HEK293T (cell line): ENCODE data around the gene GAR1.

Experiments
- ARNT ChIP-seq: fragments of 450-650 bp; IDR thresholded peaks from 2 replicates; pipeline ENCODE4 v1.6.1; 2017; ENCODE audit warnings: mild to moderate bottlenecking
- BHLHE40 ChIP-seq: fragments of 450-650 bp; IDR thresholded peaks from 2 replicates; pipeline ENCODE4 v1.6.1; 2016; ENCODE audit warnings: mild to moderate bottlenecking, moderate library complexity, borderline replicate concordance
- ELF4 ChIP-seq: fragments of 450-650 bp; IDR thresholded peaks from 2 replicates; pipeline ENCODE4 v1.6.1; 2017; ENCODE audit warnings: antibody characterized with exemption
- FOXA1 ChIP-seq: fragments of 450-650 bp; IDR thresholded peaks from 2 replicates; pipeline ENCODE4 v1.6.1; 2016; ENCODE audit warnings: mild to moderate bottlenecking
- FOXK2 ChIP-seq: fragments of 450-650 bp; IDR thresholded peaks from 2 replicates; pipeline ENCODE4 v1.6.1; 2016; ENCODE audit warnings: mild to moderate bottlenecking
- FOXM1 ChIP-seq: fragments of 450-650 bp; IDR thresholded peaks from 2 replicates; pipeline ENCODE4 v1.6.1; 2017; ENCODE audit warnings: mild to moderate bottlenecking, borderline replicate concordance
- HDGF ChIP-seq: fragments of 450-650 bp; IDR thresholded peaks from 2 replicates; pipeline ENCODE4 v1.6.1; 2017; ENCODE audit warnings: antibody characterized with exemption, borderline replicate concordance
- L3MBTL2 ChIP-seq: fragments of 450-650 bp; conservative IDR thresholded peaks from 2 replicates; pipeline ENCODE4 v1.6.1; 2016; ENCODE audit warnings: mild to moderate bottlenecking
- LEF1 ChIP-seq: fragments of 450-650 bp; IDR thresholded peaks from 2 replicates; pipeline ENCODE4 v1.6.1; 2017; ENCODE audit warnings: mild to moderate bottlenecking, borderline replicate concordance
- NFRKB ChIP-seq: fragments of 450-650 bp; IDR thresholded peaks from 2 replicates; pipeline ENCODE4 v1.6.1; 2016; ENCODE audit warnings: mild to moderate bottlenecking, moderate library complexity
- SP1 ChIP-seq: fragments of 450-650 bp; IDR thresholded peaks from 2 replicates; pipeline ENCODE4 v1.6.1; 2017
- TARDBP ChIP-seq: fragments of 450-650 bp; IDR thresholded peaks from 2 replicates; pipeline ENCODE4 v1.6.1; 2016
- ZNF384 ChIP-seq: fragments of 450-650 bp; IDR thresholded peaks from 2 replicates; pipeline ENCODE4 v1.6.1; 2016

DNA sequence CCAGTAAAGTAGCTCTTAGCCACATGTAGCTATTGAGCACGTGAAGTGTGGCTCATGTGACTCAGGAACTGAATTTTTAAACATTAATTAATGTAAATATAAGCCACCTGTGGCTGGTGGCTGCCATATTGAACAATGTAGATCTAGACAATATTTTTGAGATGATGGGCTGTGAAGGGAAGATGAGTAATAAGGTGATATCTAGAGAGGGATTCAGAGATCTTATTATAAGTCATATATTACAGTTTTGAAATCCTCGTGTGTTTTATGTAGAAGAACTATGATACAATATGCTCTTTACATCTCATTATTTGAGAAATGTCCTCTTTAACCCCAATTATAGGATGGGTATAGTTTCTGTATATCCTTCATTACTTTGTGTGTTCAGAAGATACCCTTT, 5.6 kb downstream of the GAR1 start:
- TF ChIP-seq ARNT, result no peak
- no peak for TF ChIP-seq L3MBTL2
- no peak for TF ChIP-seq SP1
- no peak for TF ChIP-seq BHLHE40
- TF ChIP-seq FOXM1, result no peak
- TF ChIP-seq ZNF384, result no peak
- TF ChIP-seq LEF1, result no peak
- no peak for TF ChIP-seq FOXK2
- no peak for TF ChIP-seq HDGF
- no peak for TF ChIP-seq NFRKB
- no peak for TF ChIP-seq ELF4
- no peak for TF ChIP-seq TARDBP
- TF ChIP-seq FOXA1, result no peak
